CD4-positive, alpha-beta T cell treated with Interleukin-17A for 4 hours (primary cell): ENCODE results near the gene ADORA2B.

Source experiments
- DNase-seq: peaks from one replicate; pipeline ENCODE4 v3.0.0-alpha.2; 2020; ENCODE audit warnings: mixed read lengths

Gene ADORA2B

DNA sequence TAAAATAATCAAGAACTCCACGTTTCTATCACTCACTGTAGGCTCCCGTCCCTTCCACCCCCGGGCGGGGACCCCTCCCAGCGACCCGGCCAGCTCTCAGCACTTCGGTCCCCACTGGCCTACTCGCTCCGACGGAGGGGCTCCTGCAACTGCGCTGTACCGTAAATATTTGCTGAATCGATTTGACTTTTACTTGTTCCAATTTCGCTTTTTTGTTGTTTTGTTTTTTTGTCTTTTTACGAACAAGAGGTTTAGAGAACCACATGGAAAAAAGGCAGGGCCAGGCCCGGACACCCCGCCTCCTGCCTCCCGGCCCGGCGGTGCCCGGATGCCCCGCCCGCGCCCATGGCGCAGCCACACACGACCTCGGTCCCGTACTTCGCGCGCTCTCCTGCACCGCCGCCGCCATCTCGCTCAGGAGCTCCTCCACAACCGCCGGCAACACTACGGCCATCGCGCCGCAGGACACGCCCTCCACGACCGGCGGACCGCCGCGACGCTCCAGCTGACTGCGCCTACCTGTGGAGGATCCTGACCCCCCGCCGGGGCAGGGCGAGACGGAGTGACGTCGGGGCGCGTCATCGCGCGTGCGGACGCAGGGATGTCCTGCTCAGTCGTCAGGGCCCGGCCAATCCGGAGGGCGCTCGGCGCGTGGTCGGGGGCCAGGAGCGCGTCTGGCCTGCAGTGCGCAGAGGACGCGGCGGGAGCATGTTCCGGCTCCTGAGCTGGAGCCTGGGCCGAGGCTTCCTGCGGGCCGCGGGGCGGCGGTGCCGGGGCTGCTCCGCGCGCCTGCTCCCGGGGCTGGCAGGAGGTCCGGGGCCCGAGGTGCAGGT is 54.4 kb downstream of the ADORA2B start, which contains the start of the genes TTC19 and ZSWIM7:
TTC19 (plus strand) TSS at position 684 of the 833 bp plus-strand sequence; CDS start at position 709, 25 bp downstream.
ZSWIM7 (minus strand) TSS at position 564 of the 833 bp plus-strand sequence; CDS start at position 454, 110 bp downstream.
- peak; percentile 95 for DNase-seq

DNA sequence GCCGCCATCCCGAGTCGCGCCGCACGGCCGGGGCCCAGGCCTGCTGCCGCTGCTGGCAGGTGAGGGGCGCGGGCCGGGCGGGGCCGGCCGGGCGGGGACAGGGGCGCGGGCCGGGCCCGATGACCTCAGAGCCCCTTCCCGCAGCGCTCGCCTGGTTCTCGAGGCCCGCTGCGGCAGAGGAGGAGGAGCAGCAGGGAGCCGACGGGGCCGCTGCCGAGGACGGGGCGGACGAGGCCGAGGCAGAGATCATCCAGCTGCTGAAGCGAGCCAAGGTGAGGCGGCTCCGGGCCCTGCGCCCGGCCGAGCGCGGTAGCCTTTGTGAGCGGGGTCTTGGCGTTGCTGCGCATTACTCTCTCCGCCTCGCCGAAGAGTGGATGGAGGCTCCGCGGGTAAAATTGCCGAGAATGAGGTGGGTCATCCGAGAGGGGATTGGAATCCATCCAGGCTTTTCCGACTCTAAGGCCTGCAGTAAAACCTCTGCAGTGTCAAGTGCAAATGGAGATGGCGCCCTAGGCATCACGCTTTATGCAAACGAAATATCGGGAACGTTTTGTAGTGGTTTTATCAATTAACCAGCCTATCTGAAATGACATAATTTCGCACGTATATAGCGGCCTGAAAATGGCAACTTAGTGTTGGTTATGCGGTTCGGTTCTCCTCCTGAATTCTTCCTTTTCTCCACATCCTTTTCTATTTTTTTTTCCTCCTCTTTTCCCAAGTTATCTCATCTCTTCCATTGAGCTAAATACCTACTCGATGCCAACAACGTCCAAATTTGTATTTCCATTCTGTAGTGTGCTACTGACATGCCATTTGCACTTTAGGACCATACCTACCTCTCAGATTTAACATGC is 55.3 kb downstream of the ADORA2B start:
- no peak for DNase-seq

DNA sequence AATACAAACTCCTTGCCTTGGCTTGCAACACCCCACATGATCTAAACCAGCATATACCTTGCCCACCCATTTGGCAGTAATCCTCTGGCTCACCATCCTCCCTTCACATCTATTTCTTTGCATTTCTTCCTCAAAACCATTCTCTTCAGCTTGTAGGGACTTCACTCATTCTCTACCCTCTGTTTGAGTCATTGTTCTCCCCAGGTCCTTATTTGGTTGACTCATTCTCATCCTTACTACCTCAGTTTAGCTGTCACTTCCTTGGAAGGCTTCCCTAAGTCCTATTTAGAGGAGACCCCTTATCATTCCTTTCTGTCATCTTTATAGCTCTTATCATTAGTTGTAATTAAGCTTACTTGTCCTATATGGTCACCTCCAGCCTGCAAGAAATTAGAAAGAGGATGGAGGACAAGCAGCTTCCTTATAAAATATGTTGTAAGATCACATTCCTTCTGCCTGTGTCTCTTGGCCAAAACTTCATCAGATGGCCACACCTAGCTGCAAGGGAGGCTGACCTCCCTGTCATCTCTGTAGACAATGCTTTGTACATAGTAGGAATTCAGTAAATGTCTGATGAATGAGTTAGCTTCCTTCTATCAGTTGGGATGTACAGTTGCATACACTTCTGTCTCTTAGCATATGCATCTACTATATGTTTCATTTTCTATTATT is 56.4 kb downstream of the ADORA2B start:
- DNase-seq = no peak

DNA sequence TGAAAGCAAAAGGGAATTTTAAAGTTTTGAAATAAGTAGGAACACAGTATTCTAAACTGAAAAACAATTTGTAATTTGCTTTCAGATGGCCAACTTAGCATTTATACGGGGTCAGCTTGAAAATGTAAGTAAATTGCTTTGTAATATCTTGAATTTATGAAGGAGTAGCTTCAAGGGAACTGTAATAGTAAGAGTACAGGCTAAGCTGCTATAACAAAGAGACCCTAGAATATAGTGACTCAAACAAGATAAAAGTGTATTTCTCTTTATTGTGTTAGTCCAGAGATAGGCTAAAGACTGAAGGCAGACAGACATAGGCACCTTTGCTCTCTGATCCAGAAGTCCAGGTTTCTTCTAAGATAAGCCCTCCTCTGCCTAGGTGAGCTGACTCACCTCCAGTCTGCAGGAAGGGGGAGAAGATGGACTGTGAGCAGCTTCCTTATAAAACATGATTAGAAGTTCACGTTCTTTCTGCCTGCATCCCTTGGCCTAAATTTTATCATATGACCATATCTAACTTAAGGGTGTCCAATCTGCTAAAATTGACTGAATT is 57.9 kb downstream of the ADORA2B start:
- DNase-seq = no peak

DNA sequence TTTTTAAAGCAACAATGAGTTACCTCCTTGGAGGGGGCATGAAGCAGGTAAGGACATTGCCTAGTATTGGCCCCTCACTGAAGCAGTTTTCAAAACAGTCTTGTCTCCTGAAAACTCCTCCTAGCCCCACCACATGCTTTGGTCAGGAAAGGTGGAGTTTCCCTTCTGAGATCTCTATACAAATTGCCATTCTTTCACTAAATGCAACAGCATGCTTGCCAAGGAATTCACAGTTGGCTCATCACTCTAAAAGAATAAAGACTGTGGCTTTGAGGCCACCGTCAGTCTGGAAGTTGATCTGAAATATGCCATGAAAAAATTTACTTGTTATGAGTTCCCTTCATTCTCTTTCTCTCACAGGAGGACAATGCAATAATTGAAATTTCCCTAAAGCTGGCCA is 58.9 kb downstream of the ADORA2B start:
- no peak for DNase-seq

DNA sequence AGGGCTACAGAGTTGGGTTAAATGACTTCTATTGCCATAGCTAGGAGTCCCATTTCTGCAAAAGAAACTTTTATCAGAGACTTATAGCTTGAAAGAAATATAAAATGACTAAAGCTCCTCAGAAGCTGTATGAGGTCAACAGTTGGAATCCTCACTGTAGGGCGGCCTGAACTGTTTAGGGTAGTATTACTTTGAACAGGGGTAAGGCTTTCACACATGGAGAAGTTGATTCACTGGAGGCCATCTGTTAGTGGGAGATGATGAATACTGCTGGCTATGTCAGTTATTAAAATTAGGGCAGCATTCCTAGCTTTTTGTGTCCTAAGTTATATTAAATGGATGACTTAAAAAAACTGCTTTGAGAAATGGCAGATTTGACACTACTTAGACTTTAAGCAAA is 60.7 kb downstream of the ADORA2B start:
- no peak for DNase-seq

DNA sequence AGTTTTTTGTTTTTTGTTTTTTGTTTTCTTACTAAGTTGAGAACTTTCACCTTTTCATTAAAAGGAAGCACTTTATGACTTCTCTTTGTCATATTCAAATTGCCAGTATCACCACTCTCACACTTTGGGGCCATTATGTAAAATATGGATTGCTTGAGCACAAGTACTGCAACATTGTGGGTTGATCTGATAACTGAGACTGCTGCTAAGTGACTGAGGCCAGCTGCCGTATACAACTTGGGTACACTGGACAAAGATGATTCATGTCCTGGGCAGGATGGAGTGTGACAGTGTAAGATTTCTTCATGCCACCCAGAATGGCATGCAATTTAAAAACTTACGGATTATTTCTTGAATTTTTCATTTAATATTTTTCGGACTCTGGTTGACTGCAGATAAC is 62.5 kb downstream of the ADORA2B start:
- DNase-seq = no peak

DNA sequence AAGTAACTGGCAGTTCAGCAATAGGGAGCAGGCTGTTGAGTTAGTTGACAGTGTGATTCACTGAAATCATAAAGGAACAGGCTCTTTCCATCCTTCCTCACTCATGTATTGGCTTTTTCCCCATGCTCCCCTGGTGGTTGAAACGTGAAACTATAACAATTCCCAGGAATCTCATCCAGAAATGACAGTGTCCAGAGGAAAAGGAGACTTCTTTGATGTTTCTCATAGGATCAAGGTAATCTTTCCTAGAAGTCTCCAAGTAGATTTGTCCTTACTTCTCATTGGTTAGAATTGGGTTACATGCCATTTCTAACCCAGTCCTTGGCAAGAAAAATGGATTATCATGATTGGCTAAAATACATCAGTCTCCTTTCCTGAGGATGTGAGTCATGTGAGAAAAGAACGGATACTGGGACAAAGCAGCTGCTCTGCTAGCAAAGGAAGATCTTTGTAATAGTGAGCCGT is 69.0 kb downstream of the ADORA2B start:
- no peak for DNase-seq

DNA sequence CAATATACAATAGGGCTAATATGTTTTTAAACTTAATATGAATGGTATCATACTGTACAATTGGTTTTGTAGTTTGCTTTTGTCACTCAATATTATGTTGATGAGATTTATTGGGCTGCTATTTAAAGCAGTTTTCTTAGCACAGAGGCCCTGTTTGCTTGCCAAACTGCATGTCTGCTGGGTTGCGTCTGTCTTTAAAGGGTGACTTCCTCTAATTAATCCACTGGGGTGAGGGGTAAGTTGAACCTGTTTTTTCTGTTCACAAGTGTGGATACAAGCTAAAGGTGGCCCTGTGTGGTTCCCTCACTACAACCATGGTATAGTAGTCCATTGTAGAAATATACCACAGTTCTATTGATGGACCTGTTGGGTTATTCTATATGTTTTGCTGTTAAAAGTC is 74.4 kb downstream of the ADORA2B start:
- no peak for DNase-seq

DNA sequence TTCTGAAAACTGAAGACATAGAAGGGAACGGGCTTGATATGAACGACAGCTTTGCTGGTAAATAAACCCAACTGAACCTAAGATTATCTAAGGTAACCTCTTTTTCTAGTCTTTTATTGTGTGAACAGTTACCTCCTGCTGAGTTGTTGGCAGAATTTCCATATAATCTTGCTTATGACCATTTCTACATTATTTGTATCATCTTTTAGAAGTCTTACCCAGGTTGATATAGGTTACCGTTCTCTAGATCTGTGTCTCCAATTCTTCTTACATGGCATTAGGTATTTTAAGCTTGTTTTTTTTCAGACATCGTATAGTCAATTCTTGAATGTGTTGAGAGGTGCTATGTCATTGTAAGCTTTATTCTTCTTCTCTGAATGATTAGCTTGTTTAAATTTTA is 79.0 kb downstream of the ADORA2B start:
- DNase-seq = no peak

DNA sequence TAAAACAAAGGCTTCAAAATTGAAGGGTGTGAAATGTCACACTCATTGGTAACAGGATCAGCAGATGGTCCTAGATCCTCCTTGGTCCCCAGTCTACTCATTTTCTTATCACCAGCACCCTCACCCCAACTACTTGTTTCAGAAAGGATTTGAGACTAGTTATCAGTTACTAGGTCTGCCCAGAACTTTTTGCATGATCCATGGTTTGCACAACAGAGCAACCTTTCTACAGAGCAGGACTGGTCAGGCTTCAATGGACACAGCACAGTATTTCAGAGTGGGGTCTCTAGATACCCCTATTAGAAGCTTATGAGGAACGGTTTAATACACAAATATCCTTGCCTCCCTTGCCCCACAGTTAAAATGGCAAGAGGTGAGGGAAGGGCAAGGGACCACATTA is 80.3 kb downstream of the ADORA2B start:
- no peak for DNase-seq
